ENCODE data around the gene SCN4A. TPM values are rescaled to one million over a fixed set of nuclear protein-coding genes. Genes with fewer than 3 reads are reported as not detected.

SCN4A gene
- under 0.01 and 0.59 TPM in 2 replicates for total RNA-seq

GRCh38 chr17:63972796-63973195 is at the start of gene SCN4A:
Gene SCN4A, minus strand, starts transcription at chr17:63972918. Its CDS starts 77 bp downstream, at chr17:63972841.

DNA sequence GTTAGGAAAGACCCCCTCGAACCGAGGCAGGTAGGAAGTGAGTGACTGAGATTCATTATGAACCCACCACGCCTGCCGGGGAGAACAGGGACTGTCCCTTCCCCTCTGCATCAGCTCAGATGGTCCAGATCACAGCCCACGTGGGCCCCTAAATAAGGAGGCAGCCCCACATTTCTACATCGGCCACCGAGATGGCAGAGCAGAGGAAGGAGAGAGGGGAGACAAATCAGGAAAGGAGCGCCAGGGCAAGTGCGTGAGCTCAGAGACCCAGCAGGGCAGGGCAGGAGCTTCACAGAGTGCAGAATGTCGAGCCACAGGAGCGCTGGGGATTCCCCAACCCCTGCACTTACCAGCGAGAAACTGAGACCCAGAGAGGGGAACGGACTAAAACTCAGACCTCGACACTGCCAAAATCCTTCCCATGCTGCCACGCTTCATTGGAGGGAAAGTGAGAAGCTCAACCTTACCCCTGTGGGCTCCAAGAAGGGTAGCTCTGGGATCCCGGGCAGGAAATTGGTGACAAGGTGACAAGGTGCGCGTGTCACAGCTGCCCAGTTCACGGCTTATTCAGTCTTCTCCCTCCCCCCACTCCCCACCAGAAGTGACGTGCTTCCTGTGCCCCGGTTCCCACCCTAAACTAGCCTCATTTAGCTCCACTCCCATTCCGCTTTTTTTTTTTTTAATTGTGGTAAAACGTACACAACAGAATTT is 47.5 kb upstream of the SCN4A start, which contains the start of gene ICAM2:
Gene ICAM2 (minus strand): TSS at position 578 of the 711 bp plus-strand sequence. CDS start 13,942 bp downstream, outside the sequence.

GRCh38 chr17:63998050-63998720 is 25.5 kb upstream of the SCN4A start, which contains the start of gene PRR29:
Gene PRR29, plus strand, starts transcription at chr17:63998351. Its CDS starts 14 bp downstream, at chr17:63998365.

GRCh38 chr17:63931981-63932561 is 40.6 kb downstream of the SCN4A start, which contains the start of gene CD79B:
Gene CD79B, minus strand, starts transcription at chr17:63932331. Its CDS starts 70 bp downstream, at chr17:63932261.

DNA sequence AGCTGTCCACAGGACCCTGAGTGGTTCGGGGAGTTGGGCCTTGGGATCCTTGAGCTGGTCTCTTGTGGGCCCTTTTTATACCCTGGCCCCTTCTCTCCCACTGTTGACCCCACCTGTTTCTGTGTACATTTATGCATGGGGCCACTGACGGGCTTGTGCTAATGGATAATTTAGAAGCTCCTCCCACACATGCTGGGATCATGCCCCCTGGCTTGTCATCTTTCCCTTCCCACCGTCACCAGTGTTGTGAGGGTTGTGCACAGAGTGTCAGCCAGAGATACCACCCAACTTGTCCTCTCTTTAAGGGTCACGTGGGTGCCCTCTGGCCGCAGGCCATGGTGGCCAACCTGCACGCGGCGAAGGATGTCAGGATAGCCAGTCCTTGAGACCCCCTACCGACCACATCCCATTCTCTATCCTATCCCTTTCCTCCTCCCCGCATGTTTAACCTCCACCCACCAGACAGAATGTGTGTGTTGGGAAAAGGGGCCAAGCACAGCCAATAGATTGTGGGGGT is 53.9 kb downstream of the SCN4A start, which contains the start of gene GH1:
Gene GH1 (minus strand): TSS at position 51 of the 517 bp plus-strand sequence. CDS start 63 bp downstream, outside the sequence.

DNA sequence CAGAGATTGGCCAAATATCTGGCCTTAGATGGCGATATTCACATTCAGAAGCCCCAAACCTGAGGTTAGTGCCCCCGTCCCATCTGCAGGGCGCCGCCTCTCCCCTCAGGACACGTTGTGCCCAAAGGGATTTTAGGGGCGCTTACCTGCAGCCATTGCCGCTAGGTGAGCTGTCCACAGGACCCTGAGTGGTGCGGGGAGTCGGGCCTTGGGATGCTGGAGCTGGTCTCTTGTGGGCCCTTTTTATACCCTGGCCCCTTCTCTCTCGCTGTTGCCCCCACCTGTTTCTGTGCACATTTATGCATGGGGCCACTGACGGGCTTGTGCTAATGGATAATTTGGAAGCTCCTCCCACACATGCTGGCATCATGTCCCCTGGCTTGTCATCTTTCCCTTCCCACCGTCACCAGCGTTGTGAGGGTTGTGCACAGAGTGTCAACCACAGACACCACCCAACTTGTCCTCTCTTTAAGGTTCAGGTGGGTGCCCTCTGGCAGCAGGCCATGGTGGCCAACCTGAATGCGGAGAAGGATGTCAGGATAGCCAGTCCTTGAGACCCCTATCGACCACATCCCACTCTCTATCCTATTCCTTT is 61.6 kb downstream of the SCN4A start, which contains the start of gene CSHL1:
Gene CSHL1 (minus strand): TSS at position 218 of the 595 bp plus-strand sequence. CDS start 62 bp downstream, at position 156.

GRCh38 chr17:63896524-63897354 is 76.0 kb downstream of the SCN4A start, which contains the start of gene CSH1:
Gene CSH1, minus strand, starts transcription at chr17:63896574. Its CDS starts 63 bp downstream, at chr17:63896511.

Other genes with a start within 250 kb of the SCN4A start
- gene STRADA, start 231.1 kb downstream of the SCN4A start, total RNA-seq: 18.8 and 22.6 TPM in 2 replicates
- 20.3 and 22.6 TPM in 2 replicates for gene CCDC47, start 199.3 kb downstream of the SCN4A start, total RNA-seq
- gene DDX42, start 198.7 kb downstream of the SCN4A start, total RNA-seq: 27.9 and 31.2 TPM in 2 replicates
- gene PSMC5, start 145.5 kb downstream of the SCN4A start, total RNA-seq: 64.2 and 92.2 TPM in 2 replicates
- gene FTSJ3, start 145.3 kb downstream of the SCN4A start, total RNA-seq: 36.7 and 50.5 TPM in 2 replicates
- gene SMARCD2, start 130.2 kb downstream of the SCN4A start, total RNA-seq: 106 and 111 TPM in 2 replicates
- gene CSH2, start 99.2 kb downstream of the SCN4A start, total RNA-seq: not detected in 2 replicates
- gene GH2, start 91.0 kb downstream of the SCN4A start, total RNA-seq: not detected in 2 replicates
- not detected in 2 replicates for gene CSH1, start 76.3 kb downstream of the SCN4A start, total RNA-seq
- gene CSHL1, start 61.7 kb downstream of the SCN4A start, total RNA-seq: not detected in 2 replicates
- gene GH1, start 54.1 kb downstream of the SCN4A start, total RNA-seq: not detected in 2 replicates
- not detected in 2 replicates for gene CD79B, start 40.6 kb downstream of the SCN4A start, total RNA-seq
- 0.30 TPM in 1 of 2 replicates, not detected in the other for gene PRR29, start 25.4 kb upstream of the SCN4A start, total RNA-seq
- gene ICAM2, start 47.7 kb upstream of the SCN4A start, total RNA-seq: 1.3 and 1.8 TPM in 2 replicates
- gene ERN1, start 157.2 kb upstream of the SCN4A start, total RNA-seq: 3.5 and 4.8 TPM in 2 replicates